MCF 10A (cell line): Measurements from ENCODE around the gene IDH3G. TPM values are rescaled to one million over a fixed set of nuclear protein-coding genes. Genes with fewer than 3 reads are reported as not detected.

Source experiments
- BruUV-seq: library from RNA; stranded (reverse); fragments of 400-500 nt; replicated peaks from 2 replicates; lab custom pipeline; 2021; lab: Mats Ljungman, UMichigan
- CTCF ChIA-PET: fragments of 300-600 bp; sonication (Branson Sonifier 250); formaldehyde crosslinking; extraction: SDS; loops from one replicate; lab custom pipeline; 2021; ENCODE audit warnings: antibody characterized with exemption, inconsistent platforms; lab: Yijun Ruan, JAX
- POLR2A ChIA-PET: fragments of 300-600, 350-650 bp; sonication (Branson Sonifier 250); formaldehyde crosslinking; extraction: SDS; loops from one replicate; lab custom pipeline; 2020; ENCODE audit warnings: antibody characterized with exemption, inconsistent platforms; lab: Yijun Ruan, JAX
- DNase-seq: peaks from one replicate; pipeline ENCODE4 v3.0.0-alpha.2; 2018; ENCODE audit not compliant: unreplicated experiment
- H3K27ac Mint-ChIP-seq: one replicate; pipeline ENCODE4 v1.8.0; 2022; ENCODE audit warnings: mild to moderate bottlenecking, low read depth, mixed read lengths; ENCODE audit not compliant: unreplicated experiment
- H3K27me3 Mint-ChIP-seq: one replicate; pipeline ENCODE4 v1.8.0; 2022; ENCODE audit warnings: mixed read lengths; ENCODE audit not compliant: insufficient read depth, unreplicated experiment
- H3K36me3 Mint-ChIP-seq: one replicate; pipeline ENCODE4 v1.8.0; 2022; ENCODE audit warnings: mild to moderate bottlenecking, moderate library complexity, mixed read lengths; ENCODE audit not compliant: insufficient read depth, unreplicated experiment
- H3K4me1 Mint-ChIP-seq: one replicate; pipeline ENCODE4 v1.8.0; 2022; ENCODE audit warnings: mixed read lengths; ENCODE audit not compliant: insufficient read depth, unreplicated experiment
- H3K4me3 Mint-ChIP-seq: one replicate; pipeline ENCODE4 v1.8.0; 2022; ENCODE audit warnings: mild to moderate bottlenecking, moderate library complexity, mixed read lengths; ENCODE audit not compliant: unreplicated experiment
- H3K9me3 Mint-ChIP-seq: one replicate; pipeline ENCODE4 v1.8.0; 2022; ENCODE audit warnings: mixed read lengths; ENCODE audit not compliant: unreplicated experiment
- intact Hi-C: fragments of 100-400 bp; cut with micrococcal nuclease; formaldehyde crosslinking; loops from 2 replicates; pipeline ENCODE4 v1.14.1; 2022
- total RNA-seq: library from RNA; stranded (reverse); gene quantifications from 2 replicates; pipeline ENCODE4 v1.2.3, GENCODE V29; 2022
- TF ChIP-seq, protein P1 (sequence below): fragments of 200-600 bp; IDR thresholded peaks from one replicate; pipeline ENCODE4 v1.8.0; 2022; ENCODE audit warnings: antibody characterized with exemption, mild to moderate bottlenecking; ENCODE audit not compliant: unreplicated experiment

Gene IDH3G
- total RNA-seq, 1 experiment from 2014 or later = 65.4 TPM

DNA sequence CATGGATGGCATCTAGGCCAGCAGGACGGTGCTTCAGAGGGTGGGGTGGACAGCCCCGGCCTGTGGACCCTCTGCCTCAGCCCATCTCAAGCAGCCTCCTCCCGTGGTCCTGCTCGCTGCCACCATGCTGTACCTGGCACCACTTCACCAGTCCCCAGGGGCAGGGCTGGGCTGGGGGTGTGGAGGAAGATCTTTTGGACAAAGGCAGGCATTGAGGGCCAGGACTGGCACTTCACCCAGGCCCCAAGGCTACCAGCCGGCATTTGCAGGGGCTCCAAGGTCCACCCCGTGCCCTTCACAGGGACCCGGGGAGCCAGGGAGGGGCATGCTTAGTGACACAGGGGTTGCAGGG lies 29.4 kb downstream of the IDH3G start:
- TF ChIP-seq, protein P1, sequence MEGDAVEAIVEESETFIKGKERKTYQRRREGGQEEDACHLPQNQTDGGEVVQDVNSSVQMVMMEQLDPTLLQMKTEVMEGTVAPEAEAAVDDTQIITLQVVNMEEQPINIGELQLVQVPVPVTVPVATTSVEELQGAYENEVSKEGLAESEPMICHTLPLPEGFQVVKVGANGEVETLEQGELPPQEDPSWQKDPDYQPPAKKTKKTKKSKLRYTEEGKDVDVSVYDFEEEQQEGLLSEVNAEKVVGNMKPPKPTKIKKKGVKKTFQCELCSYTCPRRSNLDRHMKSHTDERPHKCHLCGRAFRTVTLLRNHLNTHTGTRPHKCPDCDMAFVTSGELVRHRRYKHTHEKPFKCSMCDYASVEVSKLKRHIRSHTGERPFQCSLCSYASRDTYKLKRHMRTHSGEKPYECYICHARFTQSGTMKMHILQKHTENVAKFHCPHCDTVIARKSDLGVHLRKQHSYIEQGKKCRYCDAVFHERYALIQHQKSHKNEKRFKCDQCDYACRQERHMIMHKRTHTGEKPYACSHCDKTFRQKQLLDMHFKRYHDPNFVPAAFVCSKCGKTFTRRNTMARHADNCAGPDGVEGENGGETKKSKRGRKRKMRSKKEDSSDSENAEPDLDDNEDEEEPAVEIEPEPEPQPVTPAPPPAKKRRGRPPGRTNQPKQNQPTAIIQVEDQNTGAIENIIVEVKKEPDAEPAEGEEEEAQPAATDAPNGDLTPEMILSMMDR = no peak
- Mint-ChIP-seq H3K4me3 (peak overlapping the region; percentile 81), H3K36me3 (no peaks in the 10 kb centered on the region), H3K9me3 (no peaks in the 10 kb centered on the region), H3K27ac (no peak overlapping the region), H3K27me3 (no peaks in the 10 kb centered on the region), H3K4me1 (peaks cover 6% of the 10 kb centered on the region)
- CTCF ChIA-PET = interaction anchor here (0.6 to 6.6 kb wide), 6 partner anchors 11 to 207 kb away, joined by 3 to 51 read pairs (median 4); partner anchors contain the start of gene HCFC1
- POLR2A ChIA-PET = interaction anchor here (1.2 kb wide), 1 partner anchor 182 kb away, joined by 3 read pairs; no protein-coding TSS in a partner anchor
- intact Hi-C loops = loop anchor here (1.0 to 5.0 kb wide), 3 partner anchors 182 to 768 kb away; no protein-coding TSS in a partner anchor
- no peak for DNase-seq
- BruUV-seq = no TSS peak

DNA sequence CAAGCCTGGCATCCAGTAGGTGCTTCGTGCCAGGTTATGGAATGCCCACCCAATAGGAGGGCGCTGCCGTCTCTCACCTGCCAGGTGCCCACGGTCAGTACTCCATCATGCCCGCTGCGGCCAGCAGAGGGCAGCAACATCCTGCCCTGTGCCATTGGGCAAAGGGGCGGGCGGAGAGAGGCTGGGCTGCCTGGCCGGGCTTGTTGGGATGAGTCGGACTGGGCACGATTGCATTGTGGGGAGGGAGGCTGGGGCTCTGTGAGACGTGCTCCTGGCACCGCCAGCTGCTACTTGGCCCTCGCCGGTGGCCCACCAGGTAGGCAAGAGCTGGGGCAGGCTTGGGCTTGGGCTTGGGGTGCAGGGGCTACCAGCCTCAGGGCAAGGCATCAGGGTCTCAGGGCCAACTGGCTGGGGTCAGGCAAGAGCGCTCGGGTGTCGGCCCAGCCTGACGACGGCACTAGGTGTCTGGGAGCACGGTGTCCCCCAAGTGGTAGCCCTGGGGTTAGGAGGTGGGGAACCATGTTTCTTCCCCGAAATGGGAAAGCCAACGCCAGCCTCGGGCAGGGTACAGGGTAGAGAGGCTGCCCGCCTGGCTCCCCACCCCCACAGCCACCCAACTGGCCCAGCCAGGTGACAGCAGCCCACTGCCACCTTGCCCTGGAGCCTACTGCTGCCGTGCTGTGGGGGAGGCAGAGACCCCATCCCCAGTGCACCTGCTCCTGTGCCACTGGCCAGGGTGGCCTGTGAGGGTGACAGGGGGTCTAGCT lies 30.0 kb downstream of the IDH3G start, which contains the start of gene PLXNB3:
Gene PLXNB3 (plus strand): TSS at position 261 of the 767 bp plus-strand sequence. CDS start 1,287 bp downstream, outside the sequence.
- Mint-ChIP-seq H3K36me3 (no peaks in the 10 kb centered on the region), H3K4me1 (peaks cover 6% of the 10 kb centered on the region), H3K4me3 (peak within 1 kb of the TSS; percentile 81), H3K27ac (peak within 1 kb of the TSS; percentile 75), H3K9me3 (no peaks in the 10 kb centered on the region), H3K27me3 (no peaks in the 10 kb centered on the region)
- ChIA-PET CTCF (interaction anchor here (0.6 to 6.6 kb wide), 16 partner anchors 9 to 334 kb away, joined by 3 to 51 read pairs (median 4); partner anchors contain the start of gene HCFC1), POLR2A (interaction anchor here (1.0 to 1.5 kb wide), 3 partner anchors 120 to 182 kb away, joined by 3 to 8 read pairs (median 4); no protein-coding TSS in a partner anchor)
- intact Hi-C loops = loop anchor here (1.0 to 5.0 kb wide), 3 partner anchors 183 to 768 kb away; no protein-coding TSS in a partner anchor
- TF ChIP-seq, protein P1 = peak; percentile 60
- peak; percentile 79 for DNase-seq
- no TSS peak for BruUV-seq

DNA sequence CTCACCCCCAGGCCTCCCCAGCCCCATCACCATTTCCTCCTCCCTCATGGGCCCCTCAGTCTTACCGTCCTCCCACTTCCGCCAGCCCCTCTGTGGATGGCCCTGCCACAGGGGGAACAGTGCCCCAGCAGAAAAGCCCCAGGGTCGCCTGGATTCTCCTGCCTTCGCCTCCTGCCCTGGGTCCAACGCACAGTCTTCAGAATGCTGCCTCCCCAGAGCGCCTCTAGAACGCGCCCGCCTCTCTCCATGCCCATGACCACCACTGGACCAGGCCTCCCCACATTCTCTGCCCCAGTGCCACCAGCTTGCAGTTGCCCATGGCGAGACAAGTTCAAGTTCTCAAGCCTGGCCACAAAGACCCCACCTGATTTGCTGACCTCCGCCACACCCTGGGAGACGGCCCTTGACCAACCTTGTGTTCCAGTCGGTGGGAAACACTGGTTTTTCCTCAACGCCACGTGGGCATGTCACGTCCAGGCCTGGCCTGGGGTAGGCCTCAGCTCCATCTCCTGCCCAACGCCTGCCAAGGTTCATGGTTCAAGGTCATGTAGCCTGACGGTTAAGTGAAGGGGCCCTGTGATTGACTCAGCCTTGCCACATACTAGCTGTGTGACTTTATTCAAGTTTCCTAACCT lies 30.8 kb downstream of the IDH3G start:
- Mint-ChIP-seq H3K27ac (no peak overlapping the region), H3K4me1 (peaks cover 6% of the 10 kb centered on the region), H3K36me3 (no peaks in the 10 kb centered on the region), H3K27me3 (no peaks in the 10 kb centered on the region), H3K9me3 (no peaks in the 10 kb centered on the region), H3K4me3 (peak overlapping the region; percentile 81)
- POLR2A ChIA-PET = interaction anchor here (0.6 to 1.5 kb wide), 4 partner anchors 55 to 410 kb away, joined by 3 to 8 read pairs (median 4); no protein-coding TSS in a partner anchor
- CTCF ChIA-PET = interaction anchor here (0.6 to 6.6 kb wide), 18 partner anchors 8 to 858 kb away, joined by 3 to 51 read pairs (median 4); partner anchors contain the start of gene ATP2B3
- intact Hi-C loops = loop anchor here (5.0 kb wide), 1 partner anchor 769 kb away; no protein-coding TSS in a partner anchor
- TF ChIP-seq, protein P1 = no peak
- no TSS peak for BruUV-seq
- DNase-seq = no peak
